ENCODE measurements around the gene WASF3. TPM values are rescaled to one million over a fixed set of nuclear protein-coding genes. Genes with fewer than 3 reads are reported as not detected.

The WASF3 gene
- total and polyA plus RNA-seq, 12 donors: 2.7 to 13.6 (median 8.8) TPM

GRCh38 chr13:26618726-26619125 is 61.2 kb downstream of the WASF3 start:
- 57 to 66% methylated on average over 2 of the region's 2 CpGs for WGBS, 2 donors
- no peaks in the 10 kb centered on the region for H3K36me3 ChIP-seq
- no peak for TF ChIP-seq CTCF (IDR thresholded peaks at IDR 0.05)

GRCh38 chr13:26619358-26619757 is 61.9 kb downstream of the WASF3 start:
- no peak for TF ChIP-seq CTCF (IDR thresholded peaks at IDR 0.05)
- Histone ChIP-seq H3K9me3 (peaks cover 0 to 14% (median 5%) of the 10 kb centered on the region in 11 donors), H3K27ac (no peak overlapping the region), H3K36me3 (no peaks in the 10 kb centered on the region), H3K4me3 (no peak overlapping the region), H3K4me1 (no peaks in the 10 kb centered on the region), H3K27me3 (no peaks in the 10 kb centered on the region)
- no peak for DNase-seq
- intact Hi-C loops (cut with DNase I): no loop called here
- ATAC-seq: no peak
- 87 to 88% methylated on average over 2 of the region's 2 CpGs for WGBS, 2 donors

More at GRCh38 chr13:26618726-26619125, 61.2 kb downstream of the WASF3 start:
- DNase-seq (no peak), ATAC-seq (no peak)
- Histone ChIP-seq H3K4me3 (no peak overlapping the region), H3K27ac (no peak overlapping the region), H3K9me3 (peaks cover 0 to 8% (median 3%) of the 10 kb centered on the region in 11 donors), H3K4me1 (no peaks in the 10 kb centered on the region), H3K27me3 (no peaks in the 10 kb centered on the region)
- intact Hi-C loops (cut with DNase I): no loop called here

- 68 to 84% methylated on average over 4 of the region's 4 CpGs for WGBS, 2 donors
- no peak for ATAC-seq
- intact Hi-C loops (cut with DNase I): no loop called here
- TF ChIP-seq CTCF (IDR thresholded peaks at IDR 0.05): no peak
- no peak for DNase-seq
- H3K9me3 ChIP-seq: peaks cover 0 to 28% (median 11%) of the 10 kb centered on the region in 11 donors
- H3K27me3 ChIP-seq: no peaks in the 10 kb centered on the region
- no peaks in the 10 kb centered on the region for H3K4me1 ChIP-seq
- no peaks in the 10 kb centered on the region for H3K36me3 ChIP-seq
- no peak overlapping the region for H3K27ac ChIP-seq
- no peak overlapping the region for H3K4me3 ChIP-seq
Observed at GRCh38 chr13:26621731-26622401, 64.4 kb downstream of the WASF3 start.

- DNase-seq: no peak
- WGBS, 2 donors: 53 to 57% methylated on average over 3 of the region's 3 CpGs
- Histone ChIP-seq H3K27me3 (no peaks in the 10 kb centered on the region), H3K9me3 (peaks cover 0 to 28% (median 11%) of the 10 kb centered on the region in 11 donors), H3K4me1 (no peaks in the 10 kb centered on the region), H3K27ac (no peak overlapping the region), H3K36me3 (no peaks in the 10 kb centered on the region), H3K4me3 (no peak overlapping the region)
- ATAC-seq: no peak
- intact Hi-C loops (cut with DNase I): no loop called here
- TF ChIP-seq CTCF (IDR thresholded peaks at IDR 0.05): no peak
Observed at GRCh38 chr13:26623125-26623524, 65.6 kb downstream of the WASF3 start.

All from heart right ventricle (tissue), 16 donors.